H9 (cell line): ENCODE data around the gene SPATA1. TPM values are rescaled to one million over a fixed set of nuclear protein-coding genes. Genes with fewer than 3 reads are reported as not detected.

Experiments
- DNase-seq: peaks from one replicate; pipeline ENCODE4 v3.0.0-alpha.2; 2017
- H2AFZ ChIP-seq: one replicate; pipeline ENCODE4 v1.6.1; 2013; ENCODE audit warnings: mild to moderate bottlenecking, low read length, control low read depth, moderate library complexity
- H2AK5ac ChIP-seq: 2 replicates; pipeline ENCODE4 v1.6.1; 2013; ENCODE audit warnings: low read length, control low read depth, mixed read lengths; ENCODE audit not compliant: insufficient read length
- H2BK120ac ChIP-seq: one replicate; pipeline ENCODE4 v1.6.1; 2013; ENCODE audit warnings: low read depth, mild to moderate bottlenecking, low read length, control low read depth, inconsistent platforms; ENCODE audit not compliant: poor library complexity, severe bottlenecking
- H2BK12ac ChIP-seq: 2 replicates; pipeline ENCODE4 v1.6.1; 2013; ENCODE audit warnings: low read length, control low read depth, mixed read lengths, low read depth; ENCODE audit not compliant: insufficient read length
- H2BK15ac ChIP-seq: 2 replicates; pipeline ENCODE4 v1.6.1; 2013; ENCODE audit warnings: low read depth, low read length, control low read depth
- H2BK20ac ChIP-seq: one replicate; pipeline ENCODE4 v1.6.1; 2013; ENCODE audit warnings: low read depth, mild to moderate bottlenecking, low read length, control low read depth, inconsistent platforms; ENCODE audit not compliant: poor library complexity, severe bottlenecking
- H2BK5ac ChIP-seq: 2 replicates; pipeline ENCODE4 v1.6.1; 2013; ENCODE audit warnings: low read length, control low read depth, mixed read lengths; ENCODE audit not compliant: insufficient read length
- H3K14ac ChIP-seq: 2 replicates; pipeline ENCODE4 v1.6.1; 2013; ENCODE audit warnings: low read length, control low read depth; ENCODE audit not compliant: insufficient read depth
- H3K18ac ChIP-seq: 2 replicates; pipeline ENCODE4 v1.6.1; 2013; ENCODE audit warnings: low read depth, mild to moderate bottlenecking, mixed read lengths, low read length, control low read depth; ENCODE audit not compliant: insufficient read length
- H3K23ac ChIP-seq: 2 replicates; pipeline ENCODE4 v1.6.1; 2013; ENCODE audit warnings: low read length, control low read depth, mixed read lengths, low read depth; ENCODE audit not compliant: insufficient read length
- H3K23me2 ChIP-seq: 2 replicates; pipeline ENCODE4 v1.6.1; 2013; ENCODE audit warnings: low read depth, mild to moderate bottlenecking, mixed read lengths, low read length, control low read depth; ENCODE audit not compliant: insufficient read length, poor library complexity, severe bottlenecking
- H3K27ac ChIP-seq: 2 replicates; pipeline ENCODE4 v1.5.1; 2013; ENCODE audit warnings: low read length, control low read depth, mixed read lengths, low read depth; ENCODE audit not compliant: insufficient read length
- H3K27me3 ChIP-seq: 2 replicates; pipeline ENCODE4 v1.6.1; 2013; ENCODE audit warnings: low read length, control low read depth, inconsistent platforms; ENCODE audit not compliant: insufficient read depth
- H3K4ac ChIP-seq: 2 replicates; pipeline ENCODE4 v1.6.1; 2013; ENCODE audit warnings: low read depth, mild to moderate bottlenecking, control low read depth, inconsistent platforms, low read length, moderate library complexity
- H3K4me1 ChIP-seq: 2 replicates; pipeline ENCODE4 v1.6.1; 2013; ENCODE audit warnings: low read length, control low read depth, inconsistent platforms; ENCODE audit not compliant: insufficient read depth
- H3K4me2 ChIP-seq: 2 replicates; pipeline ENCODE4 v1.6.1; 2013; ENCODE audit warnings: low read length, control low read depth, mixed read lengths; ENCODE audit not compliant: insufficient read length, insufficient read depth
- H3K56ac ChIP-seq: 2 replicates; pipeline ENCODE4 v1.6.1; 2013; ENCODE audit warnings: low read depth, mild to moderate bottlenecking, mixed read lengths, low read length, control low read depth; ENCODE audit not compliant: insufficient read length
- H3K79me1 ChIP-seq: 2 replicates; pipeline ENCODE4 v1.6.1; 2013; ENCODE audit warnings: low read depth, mild to moderate bottlenecking, moderate library complexity, low read length, control low read depth, inconsistent platforms; ENCODE audit not compliant: insufficient read depth, poor library complexity, severe bottlenecking
- H3K79me2 ChIP-seq: 2 replicates; pipeline ENCODE4 v1.6.1; 2013; ENCODE audit warnings: low read length, control low read depth, inconsistent platforms; ENCODE audit not compliant: insufficient read depth
- H3K9ac ChIP-seq: 2 replicates; pipeline ENCODE4 v1.6.1; 2013; ENCODE audit warnings: low read length, control low read depth, mixed read lengths; ENCODE audit not compliant: insufficient read length; ENCODE audit errors: extremely low read depth
- H3K9me3 ChIP-seq: one replicate; pipeline ENCODE4 v1.6.1; 2013; ENCODE audit warnings: low read depth, low read length, inconsistent platforms; ENCODE audit not compliant: control insufficient read depth
- H3T11ph ChIP-seq: one replicate; pipeline ENCODE4 v1.6.1; 2013; ENCODE audit warnings: mild to moderate bottlenecking, low read length, control low read depth, inconsistent platforms
- H4K20me1 ChIP-seq: one replicate; pipeline ENCODE4 v1.6.1; 2013; ENCODE audit not compliant: control insufficient read depth, insufficient read length, insufficient read depth
- H4K5ac ChIP-seq: 2 replicates; pipeline ENCODE4 v1.6.1; 2013; ENCODE audit warnings: low read depth, mild to moderate bottlenecking, mixed read lengths, low read length, control low read depth; ENCODE audit not compliant: insufficient read length
- H4K8ac ChIP-seq: replicated peaks from 2 replicates; pipeline ENCODE4 v1.6.1; 2013; ENCODE audit warnings: low read length, control low read depth, mixed read lengths, low read depth; ENCODE audit not compliant: insufficient read length
- H4K91ac ChIP-seq: 2 replicates; pipeline ENCODE4 v1.6.1; 2013; ENCODE audit warnings: low read depth, mild to moderate bottlenecking, moderate library complexity, mixed read lengths, low read length, control low read depth; ENCODE audit not compliant: insufficient read length
- H3K27ac Mint-ChIP-seq, 3 experiments: 2 replicates in 2 of 3; 3 replicates in 1 of 3; pipeline ENCODE4 v1.8.0; 2020 to 2021; ENCODE audit warnings: mixed read lengths in 3 of 3, mild to moderate bottlenecking in 1 of 3, moderate library complexity in 1 of 3
- H3K27me3 Mint-ChIP-seq: 2 replicates; pipeline ENCODE4 v1.8.0; 2021; ENCODE audit warnings: low read depth, mild to moderate bottlenecking, moderate library complexity, mixed read lengths
- H3K36me3 Mint-ChIP-seq, 3 experiments: 2 replicates in 2 of 3; 3 replicates in 1 of 3; pipeline ENCODE4 v1.8.0; 2020 to 2021; ENCODE audit warnings: low read depth in 3 of 3, mixed read lengths in 3 of 3; ENCODE audit not compliant: insufficient read depth in 1 of 3
- H3K4me1 Mint-ChIP-seq, 2 experiments: 2 replicates each; pipeline ENCODE4 v1.8.0; 2020; ENCODE audit warnings: mixed read lengths in 2 of 2
- H3K4me3 Mint-ChIP-seq, 2 experiments: 2 replicates in 1 of 2; 3 replicates in 1 of 2; pipeline ENCODE4 v1.8.0; 2020 to 2021; ENCODE audit warnings: mild to moderate bottlenecking in 2 of 2, mixed read lengths in 2 of 2, moderate library complexity in 1 of 2
- H3K9me3 Mint-ChIP-seq, 2 experiments: 2 replicates in 1 of 2; 3 replicates in 1 of 2; pipeline ENCODE4 v1.8.0; 2020; ENCODE audit warnings: mild to moderate bottlenecking in 2 of 2, mixed read lengths in 2 of 2, moderate library complexity in 1 of 2
- CTCF ChIP-seq: fragments of 200-600 bp; sonication (generic); conservative IDR thresholded peaks from 3 replicates; pipeline ENCODE4 v1.8.0; 2021; ENCODE audit warnings: antibody characterized with exemption, mild to moderate bottlenecking
- WGBS: extraction: QIAGEN DNeasy Blood & Tissue Kit; methylation state at CpG from one replicate; pipeline ENCODE4 v1.1.7; 2013; ENCODE audit warnings: missing lambda C conversion rate, low lambda C conversion rate, mixed read lengths; ENCODE audit not compliant: insufficient read length; ENCODE audit errors: extremely low coverage; 5-methylcytosine and 5-hydroxymethylcytosine counted together
- total RNA-seq: library from RNA; stranded (reverse); gene quantifications from 2 replicates; pipeline ENCODE4 v1.2.1, GENCODE V29; 2021

Gene SPATA1
- total RNA-seq, 1 experiment from 2014 or later, result not detected

DNA sequence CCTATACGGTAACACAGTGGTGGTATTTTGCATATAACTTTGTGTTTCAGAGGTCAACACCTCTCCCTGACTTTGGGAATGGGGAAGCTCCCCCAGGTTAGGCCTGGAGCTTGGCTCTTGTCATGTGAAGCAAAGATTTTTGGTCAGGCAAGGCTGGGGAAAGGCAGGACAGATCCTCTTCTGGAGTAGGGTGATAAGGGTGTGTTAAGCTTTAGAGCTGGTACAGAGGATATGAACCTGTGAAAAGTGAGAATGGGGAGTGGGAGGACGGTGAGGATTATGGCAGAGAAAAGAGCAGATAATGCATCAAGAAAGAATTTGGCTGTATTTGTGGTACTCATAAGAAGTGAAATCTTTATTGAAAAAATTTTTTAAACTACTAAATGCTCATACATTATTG lies 24.9 kb upstream of the SPATA1 start:
- Histone ChIP-seq H3K27me3 (no peaks in the 10 kb centered on the region; the same call in 1 of the 2 replicates), H3K23me2 (no peaks in the 10 kb centered on the region), H2AFZ (no peak overlapping the region), H4K5ac (no peak overlapping the region), H3K79me1 (peaks cover 2% of the 10 kb centered on the region), H2BK12ac (no peak overlapping the region), H2BK15ac (no peak overlapping the region), H3K4me1 (no peaks in the 10 kb centered on the region), H3T11ph (no peak overlapping the region), H3K56ac (no peak overlapping the region), H3K18ac (no peak overlapping the region), H3K14ac (no peak overlapping the region), H2AK5ac (no peak overlapping the region), H3K23ac (no peak overlapping the region), H3K4me2 (no peak overlapping the region), H2BK20ac (no peak overlapping the region), H2BK120ac (no peak overlapping the region), H3K9ac (no peak overlapping the region), H4K20me1 (no peaks in the 10 kb centered on the region), H2BK5ac (no peak overlapping the region), H3K79me2 (peaks cover 3% of the 10 kb centered on the region; the same call in 1 of the 2 replicates), H3K9me3 (no peaks in the 10 kb centered on the region), H3K27ac (no peak overlapping the region), H3K4ac (no peak overlapping the region), H4K91ac (no peak overlapping the region), H4K8ac (no peak overlapping the region)
- Mint-ChIP-seq H3K27ac (no peak overlapping the region; a peak in 1 of 7 replicates), H3K4me3 (peak overlapping the region in 1 of 2 experiments; percentile 2; a peak in 1 of 5 replicates), H3K4me1 (peaks cover 4 to 7% of the 10 kb centered on the region in 2 experiments), H3K9me3 (peaks cover 15 to 16% of the 10 kb centered on the region in 2 experiments), H3K36me3 (peaks cover 34 to 56% (median 54%) of the 10 kb centered on the region in 3 experiments), H3K27me3 (peaks cover 29% of the 10 kb centered on the region)
- no peak for DNase-seq
- no peak for TF ChIP-seq CTCF
- WGBS, result 100% methylated on average over 1 of the region's 2 CpGs
